ENCODE measurements around the gene PCP4. TPM values are rescaled to one million over a fixed set of nuclear protein-coding genes. Genes with fewer than 3 reads are reported as not detected.

Gene PCP4
- total and polyA plus RNA-seq, 7 donors = 0.06 TPM; not detected in 6

DNA sequence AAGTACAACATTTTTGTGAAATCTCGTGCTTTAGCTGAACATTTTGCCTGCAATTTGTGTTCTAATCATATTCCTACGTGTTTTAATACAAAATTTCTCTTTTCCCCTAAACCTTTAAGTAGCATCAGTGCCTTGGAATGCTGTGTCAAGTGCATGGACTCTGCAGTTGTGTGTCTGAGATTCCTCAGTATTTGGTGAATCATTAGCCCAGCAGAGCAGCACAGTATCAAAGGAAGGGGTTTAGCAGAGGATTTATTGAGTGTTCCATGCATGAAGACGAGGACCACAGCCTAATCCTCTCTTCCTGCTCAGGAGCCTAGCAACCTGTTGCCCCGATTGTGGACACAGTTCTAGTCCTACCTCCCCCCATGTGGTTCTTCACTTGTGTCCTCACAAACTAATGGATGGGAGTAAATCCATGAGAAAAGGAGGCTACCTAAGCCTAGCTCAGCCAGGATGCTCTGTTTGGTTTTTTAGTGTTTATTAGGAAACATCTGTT lies 29.3 kb upstream of the PCP4 start:
- TF ChIP-seq, protein P1, sequence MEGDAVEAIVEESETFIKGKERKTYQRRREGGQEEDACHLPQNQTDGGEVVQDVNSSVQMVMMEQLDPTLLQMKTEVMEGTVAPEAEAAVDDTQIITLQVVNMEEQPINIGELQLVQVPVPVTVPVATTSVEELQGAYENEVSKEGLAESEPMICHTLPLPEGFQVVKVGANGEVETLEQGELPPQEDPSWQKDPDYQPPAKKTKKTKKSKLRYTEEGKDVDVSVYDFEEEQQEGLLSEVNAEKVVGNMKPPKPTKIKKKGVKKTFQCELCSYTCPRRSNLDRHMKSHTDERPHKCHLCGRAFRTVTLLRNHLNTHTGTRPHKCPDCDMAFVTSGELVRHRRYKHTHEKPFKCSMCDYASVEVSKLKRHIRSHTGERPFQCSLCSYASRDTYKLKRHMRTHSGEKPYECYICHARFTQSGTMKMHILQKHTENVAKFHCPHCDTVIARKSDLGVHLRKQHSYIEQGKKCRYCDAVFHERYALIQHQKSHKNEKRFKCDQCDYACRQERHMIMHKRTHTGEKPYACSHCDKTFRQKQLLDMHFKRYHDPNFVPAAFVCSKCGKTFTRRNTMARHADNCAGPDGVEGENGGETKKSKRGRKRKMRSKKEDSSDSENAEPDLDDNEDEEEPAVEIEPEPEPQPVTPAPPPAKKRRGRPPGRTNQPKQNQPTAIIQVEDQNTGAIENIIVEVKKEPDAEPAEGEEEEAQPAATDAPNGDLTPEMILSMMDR (IDR thresholded peaks at IDR 0.05) = no peak
- WGBS, 3 donors = 50 to 53% (median 52%) methylated on average over 4 of the region's 4 CpGs
- H3K4me3 ChIP-seq = no peak overlapping the region
- no peak overlapping the region for H3K27ac ChIP-seq
- no peak for DNase-seq
- H3K36me3 ChIP-seq (ENCODE audit: insufficient read depth in 1 of 2, low read depth in 1 of 2) = no peaks in the 10 kb centered on the region
- intact Hi-C loops (cut with DNase I) = no loop called here
- H3K9me3 ChIP-seq = no peaks in the 10 kb centered on the region
- no peak for ATAC-seq
- peaks cover 0 to 1% (median 0%) of the 10 kb centered on the region in 3 donors for H3K27me3 ChIP-seq (ENCODE audit: insufficient read depth in 3 of 3, low read length in 2 of 3)
- H3K4me1 ChIP-seq = no peaks in the 10 kb centered on the region

DNA sequence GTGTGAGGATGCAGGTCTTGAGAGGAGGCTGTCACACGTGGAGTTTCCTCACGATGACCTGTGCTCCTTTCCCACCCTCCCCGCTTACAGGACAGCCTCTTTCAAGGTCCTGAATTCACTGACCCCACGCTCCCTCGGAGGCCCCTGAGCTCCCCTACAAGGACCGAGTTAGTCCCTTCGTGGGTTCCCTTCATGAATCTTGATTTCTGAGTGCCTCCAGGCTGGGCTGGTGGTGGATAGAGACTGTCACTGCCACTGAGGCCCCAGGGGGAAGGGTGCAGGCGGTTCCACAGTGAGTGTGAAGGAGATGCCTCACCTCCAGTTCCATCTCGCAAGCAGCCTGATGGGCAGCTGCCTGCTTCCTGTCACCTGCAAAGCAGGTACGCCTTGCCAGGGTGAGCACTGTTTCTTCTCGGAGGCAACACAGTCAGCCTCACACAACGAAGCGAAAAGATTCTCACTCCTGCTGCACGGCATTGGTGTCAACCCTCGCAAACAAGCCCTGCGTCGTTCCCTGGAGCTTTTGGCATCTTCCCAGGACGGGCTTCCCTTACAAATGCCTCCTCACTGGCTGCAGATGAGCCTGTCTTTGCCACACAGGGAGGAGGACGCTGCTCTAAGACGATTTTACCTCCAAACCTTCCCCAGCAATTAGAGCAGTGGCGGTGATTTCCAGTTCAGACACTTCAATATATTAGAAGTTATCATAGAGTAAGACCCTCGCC lies 26.7 kb upstream of the PCP4 start:
- Histone ChIP-seq H3K9me3 (no peaks in the 10 kb centered on the region), H3K4me1 (no peaks in the 10 kb centered on the region), H3K4me3 (no peak overlapping the region), H3K27ac (no peak overlapping the region), H3K27me3 (ENCODE audit: insufficient read depth in 3 of 3, low read length in 2 of 3) (peaks cover 0 to 4% (median 0%) of the 10 kb centered on the region in 3 donors), H3K36me3 (ENCODE audit: insufficient read depth in 1 of 2, low read depth in 1 of 2) (no peaks in the 10 kb centered on the region)
- intact Hi-C loops (cut with DNase I) = no loop called here
- DNase-seq = no peak
- ATAC-seq = no peak
- 59 to 68% (median 64%) methylated on average over 22 of the region's 22 CpGs for whole genome bisulfite sequencing, 3 donors
- TF ChIP-seq, protein P1 (IDR thresholded peaks at IDR 0.05) = no peak

DNA sequence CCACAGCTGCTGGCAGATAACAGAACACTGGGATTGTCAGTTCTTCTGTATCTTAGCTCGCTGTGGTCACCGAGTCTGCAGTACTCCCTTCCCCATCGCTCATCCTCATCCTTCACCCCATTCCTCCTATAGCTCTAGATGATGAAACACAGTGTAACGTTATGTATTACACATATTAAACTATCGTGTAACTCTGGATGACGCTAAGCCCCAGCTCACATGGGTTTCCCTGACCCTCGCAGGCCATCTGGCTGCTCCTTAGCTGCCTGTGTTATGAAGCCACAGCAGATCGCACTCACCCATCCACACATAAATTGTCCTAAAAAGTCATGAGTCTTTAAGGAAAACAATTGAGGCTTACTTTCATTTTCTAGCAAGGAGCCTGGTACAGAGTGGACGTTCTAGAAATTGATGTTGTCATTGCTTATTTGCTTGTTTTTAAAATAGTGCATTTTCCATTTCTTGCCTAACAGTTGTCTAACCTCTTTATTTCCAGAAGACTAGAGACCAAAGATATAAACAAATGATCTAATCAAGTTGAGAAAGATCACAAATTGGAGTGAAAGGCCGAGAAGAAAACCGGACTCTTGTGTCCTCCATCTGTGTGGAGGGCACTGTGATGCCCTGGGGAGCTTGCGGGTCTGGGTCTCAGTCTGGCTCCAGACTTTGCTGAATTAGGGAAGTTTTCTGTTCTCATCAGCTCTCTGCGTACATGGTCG lies 24.3 kb upstream of the PCP4 start:
- Histone ChIP-seq H3K27me3 (ENCODE audit: insufficient read depth in 3 of 3, low read length in 2 of 3) (peaks cover 0 to 4% (median 0%) of the 10 kb centered on the region in 3 donors), H3K4me3 (no peak overlapping the region), H3K4me1 (no peaks in the 10 kb centered on the region), H3K36me3 (ENCODE audit: insufficient read depth in 1 of 2, low read depth in 1 of 2) (no peaks in the 10 kb centered on the region), H3K9me3 (no peaks in the 10 kb centered on the region), H3K27ac (no peak overlapping the region)
- WGBS, 3 donors = 83 to 84% (median 83%) methylated on average over 14 of the region's 14 CpGs
- intact Hi-C loops (cut with DNase I) = no loop called here
- DNase-seq = no peak
- ATAC-seq = no peak
- TF ChIP-seq, protein P1 (IDR thresholded peaks at IDR 0.05) = no peak

DNA sequence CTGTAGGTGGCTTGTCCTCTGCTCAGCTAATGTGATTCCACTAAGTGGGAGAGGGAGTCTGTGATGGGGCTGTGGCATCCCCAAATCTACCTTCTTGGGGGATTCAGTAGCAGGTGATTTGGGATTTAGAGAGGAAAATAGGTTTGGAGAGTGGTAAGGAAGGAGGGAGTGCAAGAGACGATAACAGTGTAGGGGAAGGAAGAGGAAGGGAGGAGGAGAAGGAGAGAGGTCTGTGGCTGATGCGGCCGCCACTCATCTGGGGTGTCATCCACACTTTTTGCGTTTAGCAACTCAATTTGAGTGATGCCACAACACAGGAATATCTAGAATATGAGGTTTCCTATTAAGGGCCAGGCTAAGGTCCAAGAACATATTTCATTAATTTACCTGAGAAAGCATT lies 23.8 kb upstream of the PCP4 start:
- TF ChIP-seq, protein P1 (IDR thresholded peaks at IDR 0.05) = no peak
- WGBS, 3 donors = 89 to 95% (median 91%) methylated on average over 4 of the region's 4 CpGs

More for the DNA sequence above, 23.8 kb upstream of the PCP4 start:
- H3K36me3 ChIP-seq (ENCODE audit: insufficient read depth in 1 of 2, low read depth in 1 of 2) = no peaks in the 10 kb centered on the region
- DNase-seq (no peak), ATAC-seq (no peak)
- H3K9me3 ChIP-seq = no peaks in the 10 kb centered on the region
- intact Hi-C loops (cut with DNase I) = no loop called here
- H3K27ac ChIP-seq = no peak overlapping the region
- no peak overlapping the region for H3K4me3 ChIP-seq
- H3K4me1 ChIP-seq = no peaks in the 10 kb centered on the region
- peaks cover 0 to 4% (median 0%) of the 10 kb centered on the region in 3 donors for H3K27me3 ChIP-seq (ENCODE audit: insufficient read depth in 3 of 3, low read length in 2 of 3)
